HepG2 (cell line): ENCODE results near the gene ZNF77. TPM values are rescaled to one million over a fixed set of nuclear protein-coding genes. Genes with fewer than 3 reads are reported as not detected.

Experiments used
- ARNT ChIP-seq: fragments of 450-650 bp; IDR thresholded peaks from 2 replicates; pipeline ENCODE4 v1.6.1; 2017
- CBX5 ChIP-seq: sonication (generic); formaldehyde crosslinking; IDR thresholded peaks from 2 replicates; pipeline ENCODE4 v1.4.0; 2020; ENCODE audit warnings: missing genetic modification reagents, borderline replicate concordance
- FOSL2 ChIP-seq: sonication (generic); formaldehyde crosslinking; IDR thresholded peaks from 2 replicates; pipeline ENCODE4 v1.4.0; 2020; ENCODE audit warnings: missing genetic modification reagents
- FOXK1 ChIP-seq: sonication (generic); formaldehyde crosslinking; IDR thresholded peaks from 2 replicates; pipeline ENCODE4 v1.4.0; 2020; ENCODE audit warnings: low read depth, missing genetic modification reagents, borderline replicate concordance
- GATAD2A ChIP-seq: IDR thresholded peaks from 2 replicates; pipeline ENCODE4 v1.6.1; 2016
- HMG20A ChIP-seq: IDR thresholded peaks from 2 replicates; pipeline ENCODE4 v1.6.1; 2016; ENCODE audit warnings: borderline replicate concordance
- HNRNPH1 ChIP-seq: fragments of 200-400 bp; formaldehyde crosslinking; optimal IDR thresholded peaks from 2 replicates; pipeline ENCODE3; 2017; ENCODE audit warnings: mild to moderate bottlenecking, low read depth, low read length
- HOXA3 ChIP-seq: sonication (generic); formaldehyde crosslinking; IDR thresholded peaks from 2 replicates; pipeline ENCODE4 v1.5.0; 2020; ENCODE audit warnings: missing genetic modification reagents
- KDM2A ChIP-seq: sonication (generic); formaldehyde crosslinking; IDR thresholded peaks from 2 replicates; pipeline ENCODE4 v1.4.0; 2020; ENCODE audit warnings: low read depth, missing genetic modification reagents, borderline replicate concordance
- KLF6 ChIP-seq: IDR thresholded peaks from 2 replicates; pipeline ENCODE4 v1.8.0; 2016; ENCODE audit warnings: missing biosample characterization, missing genetic modification reagents
- NFYB ChIP-seq: sonication (generic); formaldehyde crosslinking; IDR thresholded peaks from 2 replicates; pipeline ENCODE4 v1.4.0; 2020; ENCODE audit warnings: missing genetic modification reagents
- NR3C1 ChIP-seq: sonication (generic); formaldehyde crosslinking; IDR thresholded peaks from 2 replicates; pipeline ENCODE4 v1.4.0; 2020; ENCODE audit warnings: missing genetic modification reagents
- RBM22 ChIP-seq: fragments of 200-400 bp; formaldehyde crosslinking; optimal IDR thresholded peaks from 2 replicates; pipeline ENCODE3; 2017; ENCODE audit warnings: mild to moderate bottlenecking, low read length, moderate library complexity
- SMARCE1 ChIP-seq: fragments of 450-650 bp; IDR thresholded peaks from 2 replicates; pipeline ENCODE4 v1.6.1; 2017; ENCODE audit warnings: borderline replicate concordance
- TBX2 ChIP-seq: sonication (generic); formaldehyde crosslinking; IDR thresholded peaks from 2 replicates; pipeline ENCODE4 v1.5.0; 2020; ENCODE audit warnings: missing genetic modification reagents, mild to moderate bottlenecking, borderline replicate concordance
- YY1 ChIP-seq: IDR thresholded peaks from 2 replicates; pipeline ENCODE4 v1.6.1; 2011; ENCODE audit warnings: low read length, low read depth, moderate library complexity, mild to moderate bottlenecking; ENCODE audit not compliant: insufficient read depth, insufficient replicate concordance
- ZBTB38 ChIP-seq: sonication (generic); formaldehyde crosslinking; IDR thresholded peaks from 2 replicates; pipeline ENCODE4 v1.5.1; 2020; ENCODE audit warnings: mild to moderate bottlenecking, missing genetic modification reagents
- ZNF232 ChIP-seq: sonication (generic); formaldehyde crosslinking; IDR thresholded peaks from 2 replicates; pipeline ENCODE4 v1.4.0; 2020; ENCODE audit warnings: missing genetic modification reagents, borderline replicate concordance
- ZNF24 ChIP-seq: fragments of 450-650 bp; IDR thresholded peaks from 2 replicates; pipeline ENCODE4 v1.6.1; 2017; ENCODE audit warnings: antibody characterized with exemption, mild to moderate bottlenecking
- ZNF362 ChIP-seq: sonication (generic); formaldehyde crosslinking; IDR thresholded peaks from 2 replicates; pipeline ENCODE4 v1.4.0; 2020; ENCODE audit warnings: missing genetic modification reagents, mild to moderate bottlenecking, borderline replicate concordance
- ZNF747 ChIP-seq: sonication (generic); formaldehyde crosslinking; IDR thresholded peaks from 2 replicates; pipeline ENCODE4 v1.8.1; 2023; ENCODE audit warnings: missing genetic modification reagents, mild to moderate bottlenecking, borderline replicate concordance
- ZSCAN5A ChIP-seq: sonication (generic); formaldehyde crosslinking; IDR thresholded peaks from 2 replicates; pipeline ENCODE4 v1.8.0; 2022; ENCODE audit warnings: mild to moderate bottlenecking, missing genetic modification reagents, borderline replicate concordance
- polyA plus RNA-seq, 8 experiments: library from polyadenylated mRNA; depleted of rRNA in 3 of 8; stranded (reverse) in 7 of 8; unstranded in 1 of 8; fragments of >200 nt; fragmentation: Illumina TruSeq in 4 of 8; extraction: Trizol in 4 of 8; gene quantifications; 2 replicates each; pipeline versions ENCODE4 v1.2.1 to v1.2.3, GENCODE V29; 2011 to 2016; ENCODE audit warnings: low read depth in 4 of 8, missing spikeins in 1 of 8, mixed read lengths in 1 of 8; ENCODE audit not compliant: insufficient read depth in 1 of 8
- total RNA-seq, 5 experiments: library from RNA; depleted of rRNA; stranded (reverse); fragments of >200 nt; fragmentation: Illumina TruSeq; extraction: Trizol; gene quantifications; 2 replicates each; pipeline ENCODE4 v1.2.3, GENCODE V29; 2016; ENCODE audit warnings: low read depth in 1 of 5

The ZNF77 gene
- total and polyA plus RNA-seq, 2 of the 13 experiments (the other 11 are each of a cell fraction or from before 2014, with no cell fraction given), result 7.1 to 11.5 TPM

DNA sequence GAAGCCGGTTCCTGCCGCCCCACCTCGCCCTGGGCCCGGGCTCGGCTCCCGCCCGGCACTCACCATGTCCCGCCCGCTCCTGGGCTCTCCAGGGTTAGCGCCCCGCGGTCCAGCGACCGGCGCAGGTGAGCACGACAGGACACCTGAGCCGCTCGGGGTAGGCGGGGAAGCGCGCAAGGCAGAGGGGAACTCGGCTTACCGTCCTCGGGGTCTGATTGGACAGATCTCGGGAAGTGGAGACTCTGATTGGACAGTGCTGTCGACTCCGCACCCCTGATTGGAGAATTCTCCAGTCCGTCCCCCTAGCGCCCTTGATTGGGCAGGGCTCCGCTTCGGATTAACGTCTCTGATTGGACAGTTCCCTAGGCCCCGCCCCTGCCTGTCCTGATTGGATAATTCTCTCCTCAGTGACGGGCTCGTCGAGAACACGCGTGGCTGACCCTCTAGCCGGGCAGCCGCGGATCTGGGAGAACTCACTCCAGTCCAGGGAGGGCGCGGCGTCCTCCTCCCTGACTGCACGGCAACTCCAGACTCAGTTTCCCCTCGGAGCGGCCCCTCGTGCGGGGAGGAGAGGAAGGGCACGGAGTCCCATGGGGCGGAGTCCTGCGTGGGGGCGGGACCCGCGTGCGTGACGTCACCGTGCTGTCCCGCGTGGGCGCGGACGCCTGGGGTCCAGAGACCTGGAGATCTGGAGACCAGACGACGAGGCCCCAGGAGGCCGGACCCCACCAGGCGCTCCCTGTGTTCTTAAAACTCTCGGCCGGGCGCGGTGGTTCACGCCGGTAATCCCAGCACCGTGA is at the start of gene ZNF77 (continued):
- TF ChIP-seq FOSL2 (peak; percentile 46; the same call in 1 of the 2 replicates), SMARCE1 (no peak), CBX5 (CRISPR knock-in tag) (no peak; the same call in 1 of the 2 replicates), KLF6 (CRISPR knock-in tag) (0 out of 2 replicates have a peak, but pooled peaks have one; percentile 9), ZNF747 (CRISPR knock-in tag) (0 out of 2 replicates have a peak, but pooled peaks have one; percentile 48), YY1 (no peak), ARNT (no peak), FOXK1 (CRISPR knock-in tag) (peak; percentile 22; the same call in 1 of the 2 replicates), TBX2 (CRISPR knock-in tag) (peak; percentile 68; the same call in 1 of the 2 replicates), KDM2A (CRISPR knock-in tag) (peak; percentile 98), GATAD2A (peak; percentile 93), RBM22 (no peak), HOXA3 (CRISPR knock-in tag) (peak; percentile 80; the same call in 1 of the 2 replicates), ZSCAN5A (CRISPR knock-in tag) (peak; percentile 74; the same call in 1 of the 2 replicates), NR3C1 (CRISPR knock-in tag) (0 out of 2 replicates have a peak, but pooled peaks have one; percentile 4), HMG20A (no peak), ZBTB38 (CRISPR knock-in tag) (peak; percentile 30), ZNF24 (no peak), ZNF232 (no peak; the same call in 1 of the 2 replicates), NFYB (peak; percentile 99), HNRNPH1 (no peak), ZNF362 (CRISPR knock-in tag) (no peak)
